HG03025 (cell line): ENCODE results near the gene ISLR.
"Not testable (repeated sequence)": the region's sequence is repeated elsewhere in the genome, so short reads cannot be mapped to it uniquely, and the experiment has no call there.

Experiments
- ATAC-seq: cut with Tn5 transposase; IDR thresholded peaks from one replicate; pipeline ENCODE4 v1.9.1; 2021; ENCODE audit warnings: mild to moderate bottlenecking, moderate library complexity; ENCODE audit not compliant: unreplicated experiment, low FRiP score

The ISLR gene

GRCh38 chr15:74136814-74137536, 36.5 kb upstream of the ISLR start:
- ATAC-seq: no peak

DNA sequence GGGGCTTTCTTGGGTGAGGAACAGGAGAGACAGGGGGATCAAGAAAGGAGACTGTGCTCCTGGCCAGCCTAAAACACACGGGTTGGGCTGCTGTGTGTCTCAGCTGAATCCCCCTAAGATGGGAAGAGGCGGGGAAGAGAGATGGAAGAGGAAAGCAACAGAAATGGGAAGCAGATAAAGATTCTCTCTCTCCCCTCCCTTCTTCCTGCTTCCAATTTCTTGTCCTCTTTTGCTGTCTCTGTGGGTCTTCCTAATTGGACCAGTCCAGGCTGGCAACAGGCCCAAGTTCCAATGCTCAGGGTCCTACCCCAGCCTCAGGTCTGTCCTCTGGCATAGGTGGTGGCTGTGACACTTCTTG, 36.0 kb upstream of the ISLR start:
- no peak for ATAC-seq

- no peak for ATAC-seq
These were observed 34.9 kb upstream of the ISLR start for GRCh38 chr15:74138642-74139041.

DNA sequence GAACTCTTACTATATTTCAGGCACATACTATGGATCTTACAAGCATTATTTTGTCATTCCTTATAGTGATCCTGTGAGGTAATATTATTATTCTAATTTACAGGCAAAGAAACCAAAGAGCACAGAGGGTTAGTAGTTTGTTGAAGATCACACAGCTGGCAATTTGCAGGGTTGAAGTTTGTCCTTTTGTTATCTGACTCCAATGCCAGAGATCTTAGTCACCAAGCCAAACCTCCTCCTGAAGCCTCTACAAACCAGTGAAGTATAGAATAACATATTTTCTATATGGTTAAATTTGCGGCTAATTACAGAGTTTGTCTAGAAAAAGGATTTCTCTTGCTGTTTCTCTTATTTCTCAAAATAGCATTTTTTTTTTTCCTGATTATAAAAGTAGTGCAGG, 31.9 kb upstream of the ISLR start:
- no peak for ATAC-seq

GRCh38 chr15:74144153-74144775, 29.2 kb upstream of the ISLR start:
- no peak for ATAC-seq

DNA sequence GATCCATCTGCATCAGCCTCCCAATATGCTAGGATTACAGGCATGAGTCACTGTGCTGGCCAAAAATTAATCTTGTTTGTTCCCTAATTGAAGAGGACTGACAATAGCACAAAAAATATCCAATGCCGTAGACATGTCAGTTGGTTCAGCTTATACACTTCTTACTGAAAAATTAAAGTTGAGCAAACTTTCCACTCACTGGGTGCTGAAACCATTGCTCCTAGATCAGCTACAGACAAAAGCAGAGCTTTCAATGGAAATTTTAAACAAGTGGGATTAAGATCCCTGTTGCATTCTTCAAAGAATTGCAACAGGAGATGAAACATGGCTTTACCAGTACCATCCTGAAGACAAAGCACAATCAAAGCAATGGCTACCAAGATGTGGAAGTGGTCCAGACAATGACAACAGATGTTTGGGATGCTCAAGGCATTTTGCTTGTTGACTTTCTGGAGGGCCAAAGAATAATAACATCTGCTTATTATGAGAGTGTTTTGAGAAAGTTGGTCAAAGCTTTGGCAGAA, 27.2 kb upstream of the ISLR start:
- ATAC-seq: no peak

GRCh38 chr15:74147051-74147450, 26.5 kb upstream of the ISLR start:
- ATAC-seq: no peak

DNA sequence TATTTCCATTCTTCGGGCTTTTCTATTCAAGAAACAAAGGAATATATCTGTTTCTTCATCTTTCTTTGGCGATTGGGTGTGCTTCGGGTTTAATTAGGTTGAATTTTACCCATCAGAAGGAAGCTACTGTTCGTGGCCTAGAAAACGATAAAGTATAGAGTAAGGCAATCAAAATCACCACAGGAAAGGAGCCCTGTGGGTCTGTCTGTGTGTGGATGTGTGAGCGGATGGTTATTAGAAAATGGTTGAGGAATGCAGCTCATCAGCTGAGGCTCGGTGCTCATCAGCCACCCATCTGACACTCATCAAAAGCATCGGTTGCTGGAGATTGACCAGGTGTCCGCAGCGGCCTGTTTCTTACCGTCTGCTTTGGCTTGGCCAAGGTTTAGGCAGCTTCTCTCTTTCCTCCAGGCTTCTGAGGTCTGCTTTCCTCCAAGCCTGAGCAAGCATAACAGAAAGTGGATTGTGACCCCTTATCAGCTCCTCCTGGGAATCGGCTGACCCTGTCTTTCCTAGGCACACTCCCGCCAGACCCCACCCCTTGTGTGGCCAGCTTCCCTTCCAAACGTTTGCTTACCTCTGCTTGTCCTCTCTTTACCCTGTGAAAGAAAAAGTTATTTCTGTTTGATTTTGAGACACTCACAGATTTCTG, 17.6 kb upstream of the ISLR start:
- ATAC-seq: no peak

GRCh38 chr15:74156678-74157411, 16.7 kb upstream of the ISLR start:
- ATAC-seq: no peak

DNA sequence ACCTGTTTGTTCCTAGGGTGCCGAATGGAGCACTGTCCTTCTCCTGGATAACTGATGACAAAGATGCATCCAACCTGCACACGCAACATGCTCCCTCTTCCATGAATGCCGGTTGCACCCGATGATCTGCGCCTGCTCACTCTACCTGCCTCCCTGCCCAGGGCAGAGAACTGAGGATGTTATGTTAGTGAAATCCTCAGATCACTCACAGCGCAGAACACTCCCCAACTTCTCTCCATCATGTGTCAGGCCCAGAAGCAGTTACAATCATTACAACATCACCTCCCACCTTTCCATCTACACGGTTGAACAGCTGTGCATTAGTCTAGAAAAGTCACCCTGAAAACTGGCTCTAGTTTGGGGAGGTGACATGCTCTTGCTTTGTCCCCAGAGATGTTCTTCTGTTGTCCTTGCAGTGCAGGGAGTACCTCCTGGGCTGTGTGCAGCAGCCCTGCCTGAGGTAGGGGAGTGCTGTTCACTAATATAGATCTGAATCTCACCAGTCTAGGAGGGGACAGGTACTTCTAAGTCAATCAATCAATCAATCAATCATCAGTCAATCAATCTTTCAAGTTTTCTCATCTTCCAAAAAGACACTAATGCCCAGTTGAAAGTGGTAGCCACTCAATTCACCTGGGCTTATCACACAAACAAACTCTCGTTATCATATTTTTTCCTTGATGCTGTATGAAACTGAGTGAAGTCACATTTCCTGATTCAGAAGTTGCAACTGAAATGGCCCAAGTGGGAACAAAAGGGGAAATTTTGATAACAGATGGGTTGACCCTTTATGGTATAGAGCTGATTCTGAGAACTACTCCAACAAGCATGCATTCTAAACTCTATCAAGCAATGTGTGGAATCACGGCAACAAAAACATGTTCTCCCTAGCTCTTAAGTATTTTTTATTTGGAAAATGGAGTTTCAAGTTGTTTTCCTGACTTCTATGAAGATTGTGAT, 15.4 kb upstream of the ISLR start:
- no peak for ATAC-seq

GRCh38 chr15:74158855-74159650, 14.5 kb upstream of the ISLR start:
- no peak for ATAC-seq

DNA sequence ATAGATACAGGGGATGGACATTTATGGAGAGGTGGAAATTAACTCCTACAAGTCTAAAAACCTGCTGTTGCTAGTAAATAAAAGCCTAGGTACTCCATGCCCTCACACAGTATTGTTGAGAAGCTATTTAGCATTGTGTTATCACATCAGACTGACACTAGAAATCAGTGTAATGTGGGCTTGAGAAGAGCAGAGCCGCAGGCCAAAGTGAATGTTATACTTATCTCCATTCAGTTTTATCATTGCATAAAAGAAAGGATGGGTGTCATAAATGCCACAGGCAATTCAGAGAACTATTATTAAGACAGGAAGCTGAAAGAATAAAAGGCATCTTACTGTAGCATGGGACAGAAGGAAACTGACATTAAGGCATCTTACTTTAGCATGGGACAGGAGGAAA, 13.7 kb upstream of the ISLR start:
- ATAC-seq: no peak

DNA sequence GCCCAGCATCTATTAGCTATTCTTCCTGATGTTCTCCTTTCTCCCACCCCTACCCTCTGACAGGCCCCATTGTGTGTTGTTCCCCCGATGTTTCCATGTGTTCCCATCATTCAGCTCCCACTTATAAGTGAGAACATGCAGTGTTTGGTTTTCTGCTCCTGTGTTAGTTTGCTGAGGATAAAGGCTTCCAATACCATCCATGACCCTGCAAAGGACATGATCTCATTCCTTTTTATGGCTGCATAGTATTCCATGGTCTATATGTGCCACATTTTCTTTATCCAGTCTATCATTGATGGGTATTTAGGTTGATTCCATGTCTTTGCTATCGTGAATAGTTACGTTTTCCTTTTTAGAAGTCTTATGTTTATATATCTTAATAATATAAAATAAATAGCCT, 13.1 kb upstream of the ISLR start:
- not testable (repeated sequence) for ATAC-seq

- not testable (repeated sequence) for ATAC-seq
These were observed 11.3 kb upstream of the ISLR start for GRCh38 chr15:74162195-74162536.

GRCh38 chr15:74165461-74165860, 8.0 kb upstream of the ISLR start:
- no peak for ATAC-seq

DNA sequence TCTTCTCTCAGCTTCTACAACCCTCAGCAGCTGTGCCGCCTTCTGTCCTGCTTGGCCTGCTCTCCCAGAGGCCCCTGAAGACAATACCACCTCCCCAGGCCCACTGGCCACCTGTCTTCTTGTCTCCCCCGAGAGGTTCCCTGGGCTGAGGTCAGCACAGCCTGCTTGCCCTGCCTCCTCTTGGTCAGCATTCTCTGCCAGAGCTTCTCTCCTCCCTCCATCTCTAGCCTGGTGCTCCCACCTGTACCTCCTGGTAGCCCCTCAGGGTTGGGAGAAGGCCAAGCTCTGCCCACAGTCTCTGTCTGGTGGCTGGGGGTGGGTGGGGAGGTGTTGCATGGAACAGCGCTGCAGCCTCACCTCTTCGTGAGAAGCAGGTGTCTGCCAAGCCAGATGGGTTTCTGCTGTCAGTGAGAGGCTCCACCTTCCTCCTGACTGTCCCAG, 5.6 kb upstream of the ISLR start:
- ATAC-seq: no peak

- no peak for ATAC-seq
These were observed 4.8 kb upstream of the ISLR start for GRCh38 chr15:74168711-74169126.

DNA sequence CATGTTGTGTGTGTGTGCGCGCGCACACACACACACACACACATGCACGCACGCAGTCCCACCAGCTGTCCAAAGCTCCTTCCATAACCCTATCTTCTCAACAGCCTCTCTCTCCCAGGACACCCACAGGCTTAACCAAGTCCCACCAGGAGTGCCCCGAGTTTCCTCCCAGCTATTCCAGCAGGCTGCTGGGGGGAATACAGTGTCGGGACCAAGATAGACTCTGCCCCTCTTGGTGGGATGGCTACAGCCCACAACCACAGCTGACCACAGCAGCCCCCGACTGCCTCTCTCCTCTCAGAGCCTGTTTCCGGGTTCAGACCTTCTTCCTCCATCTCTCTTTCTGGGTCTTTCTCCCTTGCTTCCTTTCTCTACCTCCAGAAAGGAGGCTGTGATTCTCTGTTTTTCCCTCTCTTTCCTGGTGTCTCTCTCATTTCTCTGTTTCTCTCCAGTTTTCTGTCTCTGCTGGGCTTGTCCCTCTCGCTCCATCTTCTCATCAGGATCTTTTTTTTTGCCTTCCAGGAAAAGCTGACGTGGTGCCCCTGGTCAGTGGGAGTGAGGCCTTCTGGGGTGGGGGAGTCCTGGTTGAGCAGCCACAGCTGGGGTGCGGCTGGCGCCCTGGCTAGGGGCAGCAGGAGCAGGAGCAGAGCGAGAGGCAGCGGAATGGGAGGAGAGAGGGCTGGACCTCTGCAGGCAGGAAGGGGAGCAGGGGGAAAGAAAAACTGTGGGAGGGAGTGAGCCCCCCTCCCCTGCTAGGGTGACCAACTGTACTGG, 3.3 kb upstream of the ISLR start:
- ATAC-seq: no peak
